ENCODE results near the gene TNFRSF1B.

DNA sequence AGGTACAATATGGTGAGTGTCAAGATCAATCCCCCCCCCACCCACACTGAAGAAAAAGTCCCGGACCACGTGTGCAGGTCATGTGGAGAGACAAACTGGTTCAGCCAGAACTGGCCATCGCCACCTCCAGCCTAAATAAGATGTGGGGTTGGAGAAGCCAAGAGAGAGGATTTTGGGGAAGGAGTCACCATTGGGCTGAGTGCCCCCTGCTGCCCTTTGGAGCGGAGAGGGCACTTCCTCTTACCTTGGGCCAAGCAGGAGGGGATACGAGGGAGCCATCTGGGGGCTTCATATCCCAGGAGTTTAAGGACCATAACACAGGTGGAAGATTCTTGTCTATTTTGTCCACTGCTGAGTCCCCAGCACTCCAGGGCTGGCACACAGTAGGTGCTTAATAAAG is 2.6 kb upstream of the TNFRSF1B start:
- TF ChIP-seq CTCF (IDR thresholded peaks at IDR 0.05; ENCODE audit: low read depth, low read length, poor library complexity, severe bottlenecking) = no peak
- no peak for TF ChIP-seq EZH2phosphoT487 (IDR thresholded peaks at IDR 0.05; ENCODE audit: borderline replicate concordance, low read length)

Data from DOHH2 (cell line).